ENCODE measurements around the gene GREB1. TPM values are rescaled to one million over a fixed set of nuclear protein-coding genes. Genes with fewer than 3 reads are reported as not detected.

GREB1 gene
- total RNA-seq, 1 experiment from 2014 or later: 0.62 TPM

GRCh38 chr2:11629215-11629614 lies 95.4 kb downstream of the GREB1 start:
- H3K4me3 ChIP-seq (ENCODE audit: low read length): no peak overlapping the region
- no peak overlapping the region for H3K4me2 ChIP-seq (ENCODE audit: low read length)
- no peak overlapping the region for H3K27ac ChIP-seq (ENCODE audit: low read length)
- DNase-seq (no peak), ATAC-seq (no peak)
- H3K36me3 ChIP-seq (ENCODE audit: low read depth, low read length): no peaks in the 10 kb centered on the region
- H2AFZ ChIP-seq (ENCODE audit: low read length): no peak overlapping the region
- POLR2A ChIA-PET (ENCODE audit: unreplicated experiment): no interaction called here
- TF ChIP-seq EZH2phosphoT487 (IDR thresholded peaks at IDR 0.05; ENCODE audit: borderline replicate concordance, low read length) (no peak), CTCF (conservative IDR thresholded peaks at IDR 0.05; ENCODE audit: low read depth, low read length) (no peak), EZH2 (IDR thresholded peaks at IDR 0.05; ENCODE audit: low read length, unreplicated experiment) (no peak)
- no peaks in the 10 kb centered on the region for H3K9me2 ChIP-seq (replicated peaks; ENCODE audit: low read length)
- H3K27me3 ChIP-seq (ENCODE audit: low read length): no peaks in the 10 kb centered on the region; the same call in 1 of the 2 replicates
- CTCF ChIA-PET: no interaction called here
- H3K9me3 ChIP-seq (ENCODE audit: low read length): no peaks in the 10 kb centered on the region
- intact Hi-C loops (cut with micrococcal nuclease): no loop called here
- no peaks in the 10 kb centered on the region for H3K4me1 ChIP-seq (ENCODE audit: insufficient read depth, low read length)
- H3F3A ChIP-seq (ENCODE audit: low read length, unreplicated experiment): no peaks in the 10 kb centered on the region
- no peak overlapping the region for H3K9ac ChIP-seq (ENCODE audit: low read length)
- no peaks in the 10 kb centered on the region for H4K20me1 ChIP-seq (ENCODE audit: low read length)
- H3K79me2 ChIP-seq (ENCODE audit: low read length): no peaks in the 10 kb centered on the region
- BruUV-seq (replicated peaks): no TSS peak

GRCh38 chr2:11629851-11630250 lies 96.0 kb downstream of the GREB1 start:
- no peaks in the 10 kb centered on the region for H4K20me1 ChIP-seq (ENCODE audit: low read length)
- no peak for DNase-seq
- H3K4me3 ChIP-seq (ENCODE audit: low read length): no peak overlapping the region
- no peak overlapping the region for H3K4me2 ChIP-seq (ENCODE audit: low read length)
- ChIA-PET POLR2A (ENCODE audit: unreplicated experiment) (no interaction called here), CTCF (no interaction called here)
- no peaks in the 10 kb centered on the region for H3K79me2 ChIP-seq (ENCODE audit: low read length)
- no peaks in the 10 kb centered on the region for H3K4me1 ChIP-seq (ENCODE audit: insufficient read depth, low read length)
- no peaks in the 10 kb centered on the region for H3F3A ChIP-seq (ENCODE audit: low read length, unreplicated experiment)
- no peak overlapping the region for H2AFZ ChIP-seq (ENCODE audit: low read length)
- TF ChIP-seq EZH2phosphoT487 (IDR thresholded peaks at IDR 0.05; ENCODE audit: borderline replicate concordance, low read length): no peak
- TF ChIP-seq CTCF (conservative IDR thresholded peaks at IDR 0.05; ENCODE audit: low read depth, low read length): no peak
- TF ChIP-seq EZH2 (IDR thresholded peaks at IDR 0.05; ENCODE audit: low read length, unreplicated experiment): no peak
- no peaks in the 10 kb centered on the region for H3K9me3 ChIP-seq (ENCODE audit: low read length)
- no peaks in the 10 kb centered on the region for H3K9me2 ChIP-seq (replicated peaks; ENCODE audit: low read length)
- no TSS peak for BruUV-seq (replicated peaks)
- ATAC-seq: no peak
- no peaks in the 10 kb centered on the region for H3K36me3 ChIP-seq (ENCODE audit: low read depth, low read length)
- no peak overlapping the region for H3K27ac ChIP-seq (ENCODE audit: low read length)
- H3K27me3 ChIP-seq (ENCODE audit: low read length): no peaks in the 10 kb centered on the region; the same call in 1 of the 2 replicates
- intact Hi-C loops (cut with micrococcal nuclease): no loop called here
- no peak overlapping the region for H3K9ac ChIP-seq (ENCODE audit: low read length)

GRCh38 chr2:11630855-11631254 lies 97.0 kb downstream of the GREB1 start:
- no peak for DNase-seq
- H3K9me2 ChIP-seq (replicated peaks; ENCODE audit: low read length): no peaks in the 10 kb centered on the region
- ChIA-PET POLR2A (ENCODE audit: unreplicated experiment) (no interaction called here), CTCF (no interaction called here)
- no peak overlapping the region for H3K4me2 ChIP-seq (ENCODE audit: low read length)
- H3K9me3 ChIP-seq (ENCODE audit: low read length): no peaks in the 10 kb centered on the region
- BruUV-seq (replicated peaks): no TSS peak
- H3K4me1 ChIP-seq (ENCODE audit: insufficient read depth, low read length): no peaks in the 10 kb centered on the region
- no peak overlapping the region for H3K4me3 ChIP-seq (ENCODE audit: low read length)
- intact Hi-C loops (cut with micrococcal nuclease): no loop called here
- no peak overlapping the region for H2AFZ ChIP-seq (ENCODE audit: low read length)
- no peak overlapping the region for H3K27ac ChIP-seq (ENCODE audit: low read length)
- no peak overlapping the region for H3K9ac ChIP-seq (ENCODE audit: low read length)
- no peaks in the 10 kb centered on the region for H3K79me2 ChIP-seq (ENCODE audit: low read length)
- no peaks in the 10 kb centered on the region; the same call in 1 of the 2 replicates for H3K27me3 ChIP-seq (ENCODE audit: low read length)
- ATAC-seq: no peak
- no peaks in the 10 kb centered on the region for H4K20me1 ChIP-seq (ENCODE audit: low read length)
- no peaks in the 10 kb centered on the region for H3K36me3 ChIP-seq (ENCODE audit: low read depth, low read length)
- no peaks in the 10 kb centered on the region for H3F3A ChIP-seq (ENCODE audit: low read length, unreplicated experiment)
- TF ChIP-seq EZH2phosphoT487 (IDR thresholded peaks at IDR 0.05; ENCODE audit: borderline replicate concordance, low read length) (no peak), CTCF (conservative IDR thresholded peaks at IDR 0.05; ENCODE audit: low read depth, low read length) (no peak), EZH2 (IDR thresholded peaks at IDR 0.05; ENCODE audit: low read length, unreplicated experiment) (no peak)
